ENCODE results near the gene GCLM.

The GCLM gene

GRCh38 chr1:93845538-93846205 is 63.6 kb downstream of the GCLM start:
- peak in 1 of 2 experiments; percentile 43 for DNase-seq

DNA sequence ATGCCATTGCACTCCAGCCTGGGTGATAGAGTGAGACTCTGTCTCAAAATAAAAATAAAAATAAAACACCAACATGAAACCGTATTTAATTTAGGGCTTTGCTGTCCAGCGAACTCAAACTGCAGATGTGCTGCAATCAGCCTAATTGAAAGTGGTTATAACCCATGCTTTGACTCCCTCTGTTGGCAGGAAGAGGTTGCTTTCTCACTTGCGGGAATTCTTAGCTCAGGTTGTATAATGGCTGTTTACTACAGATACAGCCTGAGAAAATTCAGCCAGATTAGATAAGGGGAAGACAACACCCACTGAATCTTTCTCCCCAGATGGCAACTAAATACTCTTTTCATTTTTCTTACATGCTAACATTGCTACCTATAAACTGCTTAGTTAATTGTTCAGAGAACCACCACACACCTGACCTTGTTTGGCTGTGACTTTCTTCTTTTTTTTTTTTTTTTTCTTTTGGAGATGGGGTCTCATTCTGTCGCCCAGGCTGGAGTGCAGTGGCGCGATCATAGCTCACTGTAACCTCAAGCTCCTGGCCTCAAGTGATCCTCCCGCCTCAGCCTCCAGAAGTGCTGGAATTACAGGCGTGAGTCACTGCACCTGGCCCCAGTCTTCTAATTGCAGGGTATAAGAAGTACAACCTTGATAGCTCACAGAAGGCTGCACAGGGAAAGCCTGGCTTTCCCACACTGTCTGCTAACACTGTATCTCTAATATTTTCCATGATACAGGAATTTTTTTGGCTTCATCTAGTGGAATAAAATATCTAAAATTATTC is 64.8 kb downstream of the GCLM start:
- peak; percentile 81 to 82 for DNase-seq

DNA sequence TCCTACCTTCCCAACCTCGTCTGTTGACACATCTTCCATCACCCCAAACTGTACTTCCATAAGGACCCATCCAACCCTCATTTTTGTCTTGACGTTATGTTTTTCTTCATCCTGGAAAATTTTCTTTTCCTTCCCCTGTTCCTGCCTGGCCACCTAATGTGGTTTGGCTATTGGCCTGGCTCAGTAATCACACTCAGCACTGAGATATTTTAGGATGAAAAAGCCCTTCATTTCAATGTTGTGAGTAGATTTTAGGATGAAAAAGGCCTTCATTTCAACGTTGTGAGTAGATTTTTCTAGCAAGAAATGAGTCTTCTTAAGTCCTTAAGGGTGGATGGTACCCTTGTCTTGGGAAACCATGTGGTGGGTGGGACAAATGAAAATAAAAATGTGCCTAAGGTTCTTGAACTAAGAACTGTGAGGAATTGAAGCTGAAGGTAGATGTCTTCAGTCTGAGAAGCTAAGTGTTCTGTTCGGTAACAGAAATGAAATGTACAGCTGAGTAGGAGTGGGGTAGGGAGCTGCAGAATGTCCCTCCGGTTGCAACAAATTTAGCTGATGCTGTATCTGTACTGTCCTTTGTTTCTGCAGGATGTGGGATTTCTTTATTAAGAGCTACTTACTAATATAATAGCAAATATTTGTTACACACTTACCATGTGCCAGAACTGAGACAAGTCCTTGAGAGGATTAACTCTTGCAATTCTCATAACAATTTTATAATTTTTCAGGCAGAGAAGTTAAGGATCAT is 66.3 kb downstream of the GCLM start:
- no peak for DNase-seq

- DNase-seq, result no peak
Observed at GRCh38 chr1:93841771-93842170, 67.5 kb downstream of the GCLM start.

- DNase-seq, result no peak
Observed at GRCh38 chr1:93840956-93841482, 68.2 kb downstream of the GCLM start.

DNA sequence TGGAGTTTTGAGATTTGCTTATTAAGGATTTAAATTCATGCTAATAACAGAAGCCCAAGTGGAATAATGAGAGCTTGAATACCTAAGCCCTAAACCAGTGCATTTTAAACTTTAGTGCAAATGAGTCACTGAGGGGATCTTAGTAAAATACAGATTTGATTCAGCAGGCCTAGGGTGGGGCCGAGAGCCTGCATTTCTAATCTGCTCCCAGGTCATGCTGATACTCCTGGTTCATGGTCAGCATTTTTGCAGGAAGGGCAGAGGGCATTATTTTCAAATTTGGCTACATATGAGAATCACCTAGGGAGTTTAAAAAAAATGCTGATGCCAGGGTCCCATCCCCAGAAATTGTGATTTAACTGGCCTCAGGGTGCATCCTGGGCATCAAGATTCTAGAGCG is 69.5 kb downstream of the GCLM start:
- DNase-seq, result no peak

GRCh38 chr1:93839307-93839706 is 69.9 kb downstream of the GCLM start:
- DNase-seq, result peak; percentile 20 to 40

DNA sequence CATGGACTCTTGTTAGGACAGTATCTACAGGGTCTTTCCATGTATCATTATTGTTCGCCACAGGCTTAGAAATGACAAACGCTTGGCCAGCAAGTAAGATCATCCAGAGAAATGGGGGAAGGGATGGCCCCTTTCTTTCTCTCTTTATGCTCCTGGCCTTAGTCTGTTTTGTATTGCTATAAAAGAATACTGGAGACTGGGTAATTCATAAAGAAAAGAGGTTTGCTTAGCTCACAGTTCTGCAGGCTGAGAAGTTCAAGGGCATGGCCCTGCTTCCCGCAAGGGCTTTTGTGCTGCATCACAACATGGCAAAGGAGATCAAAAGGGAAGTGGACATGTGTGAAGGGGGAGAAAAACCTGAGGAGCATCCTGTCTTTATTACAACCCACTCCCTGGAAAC is 71.3 kb downstream of the GCLM start:
- DNase-seq, result no peak

Data from AML-193 (cell line).